ENCODE measurements around the gene ANKRD34C. TPM values are rescaled to one million over a fixed set of nuclear protein-coding genes. Genes with fewer than 3 reads are reported as not detected.

ANKRD34C gene
- polyA plus RNA-seq, 1 of the 3 experiments (the other 2 are of a cell fraction): not detected

DNA sequence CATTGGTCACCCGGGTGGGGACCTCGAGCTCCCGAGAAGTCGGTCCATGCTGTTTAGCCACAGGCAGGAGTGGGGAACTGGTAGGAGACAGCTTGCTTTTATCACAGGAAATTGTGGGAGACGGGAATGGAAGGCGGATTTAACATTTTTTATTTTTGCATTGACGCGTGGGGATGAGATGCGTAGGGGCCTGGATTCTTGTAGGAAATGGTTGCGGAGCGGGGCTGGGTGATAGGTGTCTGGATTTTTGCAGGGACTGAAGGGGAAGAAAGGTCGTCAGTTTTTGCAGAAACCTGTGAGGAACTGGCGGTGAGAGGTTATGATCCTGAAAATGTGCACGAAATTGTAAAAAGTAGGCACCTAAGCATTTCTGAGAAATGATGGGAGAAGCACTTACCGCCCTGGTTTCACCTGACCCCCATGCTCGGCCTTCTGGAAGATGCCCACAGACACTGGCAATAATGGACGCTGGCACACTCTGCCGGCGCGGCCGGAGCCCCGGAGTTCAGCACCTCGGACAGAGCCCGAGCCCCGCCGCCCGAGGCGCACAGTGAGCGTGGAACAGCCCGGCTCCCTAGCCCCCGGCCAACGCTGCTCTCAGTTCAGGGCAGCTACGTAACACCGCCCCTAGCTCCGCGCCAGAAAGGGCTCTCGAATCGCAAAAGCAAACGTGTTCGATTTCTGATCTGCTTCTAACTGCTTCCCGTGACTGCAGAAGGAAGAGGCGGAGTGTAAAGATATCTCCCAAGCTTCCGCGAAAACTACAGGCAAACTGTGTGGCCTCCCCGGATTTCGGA lies 928 bp downstream of the ANKRD34C start:
- CTCF ChIA-PET: interaction anchor here (0.7 to 1.5 kb wide), 3 partner anchors 27 to 98 kb away, joined by 3 to 6 read pairs (median 5); partner anchors contain the start of gene TMED3
- Histone ChIP-seq H3K9me3 (no peaks in the 10 kb centered on the region), H2AFZ (ENCODE audit: low read depth) (no peak overlapping the region), H3K27me3 (ENCODE audit: insufficient read depth) (peaks cover 18% of the 10 kb centered on the region; the same call in 1 of the 2 replicates), H3F3A (replicated peaks; ENCODE audit: insufficient read depth) (no peaks in the 10 kb centered on the region), H3K4me3 (ENCODE audit: low read depth in 2 of 2, low read length in 1 of 2) (peak overlapping the region in 1 of 2 experiments; percentile 28; a peak in 1 of 4 replicates), H3K9ac (no peak overlapping the region), H4K20me1 (ENCODE audit: insufficient read depth) (0 out of 2 replicates have a peak, but pooled peaks cover 4% of the 10 kb centered on the region), H3K36me3 (replicated peaks in 1 of 2; ENCODE audit: control insufficient read depth in 1 of 2, insufficient read depth in 2 of 2, low read length in 1 of 2) (no peaks in the 10 kb centered on the region), H3K4me1 (ENCODE audit: control insufficient read depth in 1 of 2, insufficient read depth in 2 of 2, low read depth in 1 of 2, low read length in 1 of 2) (peaks cover 0 to 10% of the 10 kb centered on the region in 2 experiments; a peak in 1 of 4 replicates), H3K4me2 (0 out of 2 replicates have a peak overlapping the region, but pooled peaks have one; percentile 31), H3K79me2 (ENCODE audit: insufficient read depth) (no peaks in the 10 kb centered on the region), H3K9me2 (no peaks in the 10 kb centered on the region), H3K27ac (ENCODE audit: low read depth in 2 of 2, low read length in 1 of 2) (no peak overlapping the region)
- POLR2A ChIA-PET: no interaction called here
- DNase-seq: peak; percentile 69
- 15% methylated on average over 33 of the region's 46 CpGs for WGBS (ENCODE audit: low lambda C conversion rate)
- TF ChIP-seq, protein P1, sequence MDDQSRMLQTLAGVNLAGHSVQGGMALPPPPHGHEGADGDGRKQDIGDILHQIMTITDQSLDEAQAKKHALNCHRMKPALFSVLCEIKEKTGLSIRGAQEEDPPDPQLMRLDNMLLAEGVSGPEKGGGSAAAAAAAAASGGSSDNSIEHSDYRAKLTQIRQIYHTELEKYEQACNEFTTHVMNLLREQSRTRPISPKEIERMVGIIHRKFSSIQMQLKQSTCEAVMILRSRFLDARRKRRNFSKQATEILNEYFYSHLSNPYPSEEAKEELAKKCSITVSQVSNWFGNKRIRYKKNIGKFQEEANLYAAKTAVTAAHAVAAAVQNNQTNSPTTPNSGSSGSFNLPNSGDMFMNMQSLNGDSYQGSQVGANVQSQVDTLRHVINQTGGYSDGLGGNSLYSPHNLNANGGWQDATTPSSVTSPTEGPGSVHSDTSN (IDR thresholded peaks at IDR 0.05): no peak
- TF ChIP-seq EZH2phosphoT487 (IDR thresholded peaks at IDR 0.05; ENCODE audit: borderline replicate concordance, low read depth) (no peak), TAF1 (IDR thresholded peaks at IDR 0.05; ENCODE audit: borderline replicate concordance, low read depth, low read length) (no peak), GATA2 (CRISPR knock-in tag; IDR thresholded peaks at IDR 0.05) (no peak)
- TF ChIP-seq, protein P2, sequence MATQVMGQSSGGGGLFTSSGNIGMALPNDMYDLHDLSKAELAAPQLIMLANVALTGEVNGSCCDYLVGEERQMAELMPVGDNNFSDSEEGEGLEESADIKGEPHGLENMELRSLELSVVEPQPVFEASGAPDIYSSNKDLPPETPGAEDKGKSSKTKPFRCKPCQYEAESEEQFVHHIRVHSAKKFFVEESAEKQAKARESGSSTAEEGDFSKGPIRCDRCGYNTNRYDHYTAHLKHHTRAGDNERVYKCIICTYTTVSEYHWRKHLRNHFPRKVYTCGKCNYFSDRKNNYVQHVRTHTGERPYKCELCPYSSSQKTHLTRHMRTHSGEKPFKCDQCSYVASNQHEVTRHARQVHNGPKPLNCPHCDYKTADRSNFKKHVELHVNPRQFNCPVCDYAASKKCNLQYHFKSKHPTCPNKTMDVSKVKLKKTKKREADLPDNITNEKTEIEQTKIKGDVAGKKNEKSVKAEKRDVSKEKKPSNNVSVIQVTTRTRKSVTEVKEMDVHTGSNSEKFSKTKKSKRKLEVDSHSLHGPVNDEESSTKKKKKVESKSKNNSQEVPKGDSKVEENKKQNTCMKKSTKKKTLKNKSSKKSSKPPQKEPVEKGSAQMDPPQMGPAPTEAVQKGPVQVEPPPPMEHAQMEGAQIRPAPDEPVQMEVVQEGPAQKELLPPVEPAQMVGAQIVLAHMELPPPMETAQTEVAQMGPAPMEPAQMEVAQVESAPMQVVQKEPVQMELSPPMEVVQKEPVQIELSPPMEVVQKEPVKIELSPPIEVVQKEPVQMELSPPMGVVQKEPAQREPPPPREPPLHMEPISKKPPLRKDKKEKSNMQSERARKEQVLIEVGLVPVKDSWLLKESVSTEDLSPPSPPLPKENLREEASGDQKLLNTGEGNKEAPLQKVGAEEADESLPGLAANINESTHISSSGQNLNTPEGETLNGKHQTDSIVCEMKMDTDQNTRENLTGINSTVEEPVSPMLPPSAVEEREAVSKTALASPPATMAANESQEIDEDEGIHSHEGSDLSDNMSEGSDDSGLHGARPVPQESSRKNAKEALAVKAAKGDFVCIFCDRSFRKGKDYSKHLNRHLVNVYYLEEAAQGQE (IDR thresholded peaks at IDR 0.05; ENCODE audit: low read depth, low read length): peak; percentile 99

DNA sequence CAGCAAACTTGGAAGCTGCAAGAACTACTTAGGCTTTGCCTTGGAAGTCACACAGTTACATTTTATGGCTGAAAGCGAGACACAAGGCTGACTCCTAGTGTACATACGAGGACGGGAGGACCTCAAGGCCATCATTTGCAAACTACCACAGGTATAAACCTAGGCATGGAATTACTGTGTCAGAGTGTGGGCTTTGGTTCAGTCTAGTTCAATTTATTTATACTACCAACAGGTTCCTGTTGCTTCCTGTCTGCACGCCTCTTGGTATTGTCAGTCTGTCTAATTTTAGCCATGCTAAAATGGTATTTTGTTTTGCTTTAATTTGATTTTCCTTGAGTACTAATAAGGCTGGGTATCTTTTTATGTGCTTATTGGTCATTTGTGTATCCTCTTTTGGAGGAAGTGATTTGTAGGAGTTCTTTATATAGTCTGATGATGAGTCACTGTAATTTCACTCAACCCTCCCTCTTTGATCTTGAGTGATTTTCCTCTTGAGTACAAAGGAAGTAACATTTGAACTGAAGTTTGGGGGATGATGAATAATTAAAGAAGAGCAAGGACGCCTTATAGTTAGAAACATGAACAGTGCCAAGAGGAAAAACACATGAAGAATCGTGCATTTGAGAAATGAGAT lies 8.2 kb downstream of the ANKRD34C start:
- H3K9me3 ChIP-seq: no peaks in the 10 kb centered on the region
- 43% methylated on average over 6 of the region's 6 CpGs for WGBS (ENCODE audit: low lambda C conversion rate)
- H3K9me2 ChIP-seq: no peaks in the 10 kb centered on the region
- CTCF ChIA-PET: no interaction called here
- no peaks in the 10 kb centered on the region for H4K20me1 ChIP-seq (ENCODE audit: insufficient read depth)
- H3K4me1 ChIP-seq (ENCODE audit: control insufficient read depth in 1 of 2, insufficient read depth in 2 of 2, low read depth in 1 of 2, low read length in 1 of 2): no peaks in the 10 kb centered on the region
- H3K27me3 ChIP-seq (ENCODE audit: insufficient read depth): no peaks in the 10 kb centered on the region
- no peaks in the 10 kb centered on the region for H3K79me2 ChIP-seq (ENCODE audit: insufficient read depth)
- H3K4me2 ChIP-seq: no peak overlapping the region
- no peak for DNase-seq
- H3K27ac ChIP-seq (ENCODE audit: low read depth in 2 of 2, low read length in 1 of 2): no peak overlapping the region
- H3F3A ChIP-seq (replicated peaks; ENCODE audit: insufficient read depth): no peaks in the 10 kb centered on the region
- POLR2A ChIA-PET: no interaction called here
- H3K36me3 ChIP-seq (replicated peaks in 1 of 2; ENCODE audit: control insufficient read depth in 1 of 2, insufficient read depth in 2 of 2, low read length in 1 of 2): no peaks in the 10 kb centered on the region
- no peak overlapping the region for H3K9ac ChIP-seq
- H2AFZ ChIP-seq (ENCODE audit: low read depth): no peak overlapping the region
- H3K4me3 ChIP-seq (ENCODE audit: low read depth in 2 of 2, low read length in 1 of 2): no peak overlapping the region
- TF ChIP-seq MXI1 (IDR thresholded peaks at IDR 0.05; ENCODE audit: low read depth, low read length) (no peak), MEF2A (IDR thresholded peaks at IDR 0.05; ENCODE audit: borderline replicate concordance, low read depth) (no peak), RCOR1 (IDR thresholded peaks at IDR 0.05; ENCODE audit: low read length) (no peak), GABPA (IDR thresholded peaks at IDR 0.05; ENCODE audit: low read depth) (no peak), JUND (IDR thresholded peaks at IDR 0.05) (no peak), SMC3 (IDR thresholded peaks at IDR 0.05; ENCODE audit: low read depth, low read length) (no peak), RAD21 (IDR thresholded peaks at IDR 0.05; ENCODE audit: low read length) (no peak), POLR2AphosphoS5 (IDR thresholded peaks at IDR 0.05; ENCODE audit: low read depth, low read length) (no peak), SIN3A (IDR thresholded peaks at IDR 0.05; ENCODE audit: borderline replicate concordance, low read depth, low read length) (no peak), TEAD4 (IDR thresholded peaks at IDR 0.05; ENCODE audit: borderline replicate concordance, insufficient read depth) (no peak)
- TF ChIP-seq, protein P3, sequence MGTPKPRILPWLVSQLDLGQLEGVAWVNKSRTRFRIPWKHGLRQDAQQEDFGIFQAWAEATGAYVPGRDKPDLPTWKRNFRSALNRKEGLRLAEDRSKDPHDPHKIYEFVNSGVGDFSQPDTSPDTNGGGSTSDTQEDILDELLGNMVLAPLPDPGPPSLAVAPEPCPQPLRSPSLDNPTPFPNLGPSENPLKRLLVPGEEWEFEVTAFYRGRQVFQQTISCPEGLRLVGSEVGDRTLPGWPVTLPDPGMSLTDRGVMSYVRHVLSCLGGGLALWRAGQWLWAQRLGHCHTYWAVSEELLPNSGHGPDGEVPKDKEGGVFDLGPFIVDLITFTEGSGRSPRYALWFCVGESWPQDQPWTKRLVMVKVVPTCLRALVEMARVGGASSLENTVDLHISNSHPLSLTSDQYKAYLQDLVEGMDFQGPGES (IDR thresholded peaks at IDR 0.05; ENCODE audit: low read depth, low read length): no peak
- TF ChIP-seq, protein P4, sequence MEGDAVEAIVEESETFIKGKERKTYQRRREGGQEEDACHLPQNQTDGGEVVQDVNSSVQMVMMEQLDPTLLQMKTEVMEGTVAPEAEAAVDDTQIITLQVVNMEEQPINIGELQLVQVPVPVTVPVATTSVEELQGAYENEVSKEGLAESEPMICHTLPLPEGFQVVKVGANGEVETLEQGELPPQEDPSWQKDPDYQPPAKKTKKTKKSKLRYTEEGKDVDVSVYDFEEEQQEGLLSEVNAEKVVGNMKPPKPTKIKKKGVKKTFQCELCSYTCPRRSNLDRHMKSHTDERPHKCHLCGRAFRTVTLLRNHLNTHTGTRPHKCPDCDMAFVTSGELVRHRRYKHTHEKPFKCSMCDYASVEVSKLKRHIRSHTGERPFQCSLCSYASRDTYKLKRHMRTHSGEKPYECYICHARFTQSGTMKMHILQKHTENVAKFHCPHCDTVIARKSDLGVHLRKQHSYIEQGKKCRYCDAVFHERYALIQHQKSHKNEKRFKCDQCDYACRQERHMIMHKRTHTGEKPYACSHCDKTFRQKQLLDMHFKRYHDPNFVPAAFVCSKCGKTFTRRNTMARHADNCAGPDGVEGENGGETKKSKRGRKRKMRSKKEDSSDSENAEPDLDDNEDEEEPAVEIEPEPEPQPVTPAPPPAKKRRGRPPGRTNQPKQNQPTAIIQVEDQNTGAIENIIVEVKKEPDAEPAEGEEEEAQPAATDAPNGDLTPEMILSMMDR (IDR thresholded peaks at IDR 0.05): no peak
